BLaER1 (cell line): ENCODE measurements around the gene HPCAL1.

Experiments used
- H3K27ac ChIP-seq: shearing (Covaris generic); formaldehyde crosslinking; 2 replicates; pipeline ENCODE4 v1.8.1; 2022
- H3K27me3 ChIP-seq: shearing (Covaris generic); formaldehyde crosslinking; 2 replicates; pipeline ENCODE4 v1.8.1; 2022
- H3K36me3 ChIP-seq: shearing (Covaris generic); formaldehyde crosslinking; 2 replicates; pipeline ENCODE4 v1.8.1; 2022
- H3K4me1 ChIP-seq: shearing (Covaris generic); formaldehyde crosslinking; 2 replicates; pipeline ENCODE4 v1.8.1; 2022
- H3K4me2 ChIP-seq: shearing (Covaris generic); formaldehyde crosslinking; 2 replicates; pipeline ENCODE4 v1.8.1; 2022
- H3K4me3 ChIP-seq: shearing (Covaris generic); formaldehyde crosslinking; 2 replicates; pipeline ENCODE4 v1.8.1; 2022
- H3K9ac ChIP-seq: shearing (Covaris generic); formaldehyde crosslinking; 2 replicates; pipeline ENCODE4 v1.8.1; 2022
- H3K9me3 ChIP-seq: shearing (Covaris generic); formaldehyde crosslinking; 2 replicates; pipeline ENCODE4 v1.8.1; 2022
- H4K20me1 ChIP-seq: shearing (Covaris generic); formaldehyde crosslinking; 2 replicates; pipeline ENCODE4 v1.8.1; 2022
- Cebpa-rat ChIP-seq: shearing (Covaris generic); IDR thresholded peaks from 2 replicates; pipeline ENCODE4 v1.8.1; 2022

HPCAL1 gene

DNA sequence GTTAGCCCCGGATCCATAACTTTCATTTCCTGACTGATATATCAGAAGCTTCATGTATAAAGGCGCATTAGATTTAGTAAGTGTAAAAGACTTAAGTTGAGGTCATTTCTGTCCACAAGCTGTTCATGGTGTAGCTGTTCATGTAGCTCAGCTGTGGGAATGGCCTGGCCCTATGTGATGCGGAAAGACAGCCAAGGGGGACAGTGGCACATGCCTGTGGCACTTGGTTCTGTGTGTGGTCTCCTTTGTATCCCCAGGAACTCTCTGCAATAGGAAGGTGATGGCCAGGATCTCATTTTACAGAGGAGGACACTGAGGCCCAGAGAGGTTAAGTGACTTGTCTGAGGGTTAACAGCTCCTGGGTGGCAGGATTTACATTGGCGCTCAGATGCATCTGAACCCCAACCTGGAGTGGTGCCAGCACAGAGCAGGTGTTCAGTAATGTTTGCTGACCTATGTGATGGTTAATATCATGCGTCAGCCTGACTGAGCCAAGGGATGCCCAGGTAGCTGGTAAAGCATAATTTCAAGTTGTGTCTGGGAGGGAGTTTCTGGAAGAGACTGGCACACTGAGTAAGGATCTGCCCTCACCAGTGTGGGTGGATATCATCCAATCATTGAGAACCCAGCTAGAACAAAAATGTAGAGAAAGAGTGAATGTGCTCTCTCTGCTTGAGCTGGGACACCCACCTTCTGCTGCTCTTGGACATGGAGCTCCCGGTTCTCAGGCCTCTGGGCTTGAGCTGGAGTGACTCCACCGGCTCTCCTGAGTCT, 25.4 kb downstream of the HPCAL1 start:
- no peak overlapping the region for H3K27ac ChIP-seq
- peaks cover 73% of the 10 kb centered on the region for H4K20me1 ChIP-seq
- no peak overlapping the region for H3K4me3 ChIP-seq
- no peak for TF ChIP-seq Cebpa-rat
- peak overlapping the region; percentile 96 for H3K4me2 ChIP-seq
- H3K9me3 ChIP-seq: no peaks in the 10 kb centered on the region
- no peaks in the 10 kb centered on the region for H3K36me3 ChIP-seq
- H3K4me1 ChIP-seq: peaks cover 89% of the 10 kb centered on the region
- no peak overlapping the region for H3K9ac ChIP-seq
- H3K27me3 ChIP-seq: no peaks in the 10 kb centered on the region

DNA sequence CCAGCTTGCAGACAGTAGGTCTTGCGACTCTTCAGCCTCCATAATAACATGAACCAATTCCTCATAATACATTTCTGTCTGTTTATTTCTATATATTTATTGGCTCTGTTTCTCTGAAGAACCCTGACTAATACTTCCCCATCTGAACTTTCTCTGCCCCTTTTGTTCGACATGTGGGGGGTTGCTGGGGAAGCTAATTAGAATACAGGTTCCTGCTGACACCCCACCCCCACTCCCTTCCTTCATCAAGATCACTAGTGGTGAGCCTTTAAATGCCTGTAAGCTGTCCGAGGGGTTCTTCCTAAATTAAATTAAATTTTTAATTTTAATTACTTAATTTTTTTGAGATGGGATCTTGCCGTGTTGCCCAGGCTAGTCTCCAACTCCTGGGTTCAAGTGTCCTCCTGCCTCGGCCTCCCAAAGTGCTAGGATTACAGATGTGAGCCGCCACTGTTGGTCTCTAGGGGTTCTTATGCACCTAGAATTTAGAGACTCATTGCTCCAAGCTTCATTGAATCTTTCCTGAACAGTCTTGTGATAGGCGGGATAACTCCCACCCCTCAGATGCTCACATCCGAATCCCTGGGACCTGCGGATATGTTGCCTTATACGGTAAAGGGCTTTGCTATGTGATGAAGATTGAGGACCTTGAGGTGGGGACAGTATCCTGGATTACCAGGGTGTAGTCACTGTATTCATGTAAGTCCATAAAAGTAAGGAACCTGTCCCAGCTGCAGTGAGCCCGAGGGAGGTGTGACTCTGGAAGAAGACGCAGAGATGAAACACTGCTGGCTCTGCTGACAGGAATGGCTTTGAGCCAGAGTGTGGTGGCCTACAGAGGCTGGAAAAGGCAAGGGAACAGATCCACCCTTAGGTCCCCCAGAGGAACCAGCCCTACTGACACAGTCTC, 26.2 kb downstream of the HPCAL1 start:
- H3K9me3 ChIP-seq: no peaks in the 10 kb centered on the region
- peak overlapping the region; percentile 96 for H3K4me2 ChIP-seq
- no peak for TF ChIP-seq Cebpa-rat
- H3K4me3 ChIP-seq: peak overlapping the region; percentile 60; the same call in 1 of the 2 replicates
- H3K4me1 ChIP-seq: peaks cover 97% of the 10 kb centered on the region
- no peaks in the 10 kb centered on the region for H3K36me3 ChIP-seq
- peak overlapping the region; percentile 86 for H3K27ac ChIP-seq
- H3K27me3 ChIP-seq: no peaks in the 10 kb centered on the region
- H3K9ac ChIP-seq: peak overlapping the region; percentile 60; the same call in 1 of the 2 replicates
- H4K20me1 ChIP-seq: peaks cover 68% of the 10 kb centered on the region

DNA sequence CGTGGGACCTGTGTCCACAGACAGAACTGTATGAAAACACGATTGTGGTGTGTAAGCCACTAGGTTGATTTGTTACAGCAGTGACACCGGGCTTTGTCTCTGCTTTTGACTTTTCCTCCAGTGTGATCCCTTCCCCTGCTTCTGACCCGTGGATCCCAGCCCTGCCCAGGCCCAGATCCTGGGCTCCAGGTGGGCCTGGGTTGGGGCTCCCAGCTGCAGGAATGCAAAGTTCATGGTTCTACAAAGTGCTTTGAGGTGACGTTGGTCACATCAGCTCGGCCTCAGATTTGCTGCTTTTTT, 26.8 kb downstream of the HPCAL1 start:
- no peaks in the 10 kb centered on the region for H3K36me3 ChIP-seq
- H4K20me1 ChIP-seq: peaks cover 63% of the 10 kb centered on the region
- TF ChIP-seq Cebpa-rat: no peak
- H3K4me1 ChIP-seq: peaks cover 94% of the 10 kb centered on the region
- H3K9me3 ChIP-seq: peaks cover 1% of the 10 kb centered on the region
- H3K27me3 ChIP-seq: no peaks in the 10 kb centered on the region
- peak overlapping the region; percentile 96 for H3K4me2 ChIP-seq
- peak overlapping the region; percentile 86 for H3K27ac ChIP-seq
- peak overlapping the region; percentile 60 for H3K4me3 ChIP-seq
- peak overlapping the region; percentile 60; the same call in 1 of the 2 replicates for H3K9ac ChIP-seq

DNA sequence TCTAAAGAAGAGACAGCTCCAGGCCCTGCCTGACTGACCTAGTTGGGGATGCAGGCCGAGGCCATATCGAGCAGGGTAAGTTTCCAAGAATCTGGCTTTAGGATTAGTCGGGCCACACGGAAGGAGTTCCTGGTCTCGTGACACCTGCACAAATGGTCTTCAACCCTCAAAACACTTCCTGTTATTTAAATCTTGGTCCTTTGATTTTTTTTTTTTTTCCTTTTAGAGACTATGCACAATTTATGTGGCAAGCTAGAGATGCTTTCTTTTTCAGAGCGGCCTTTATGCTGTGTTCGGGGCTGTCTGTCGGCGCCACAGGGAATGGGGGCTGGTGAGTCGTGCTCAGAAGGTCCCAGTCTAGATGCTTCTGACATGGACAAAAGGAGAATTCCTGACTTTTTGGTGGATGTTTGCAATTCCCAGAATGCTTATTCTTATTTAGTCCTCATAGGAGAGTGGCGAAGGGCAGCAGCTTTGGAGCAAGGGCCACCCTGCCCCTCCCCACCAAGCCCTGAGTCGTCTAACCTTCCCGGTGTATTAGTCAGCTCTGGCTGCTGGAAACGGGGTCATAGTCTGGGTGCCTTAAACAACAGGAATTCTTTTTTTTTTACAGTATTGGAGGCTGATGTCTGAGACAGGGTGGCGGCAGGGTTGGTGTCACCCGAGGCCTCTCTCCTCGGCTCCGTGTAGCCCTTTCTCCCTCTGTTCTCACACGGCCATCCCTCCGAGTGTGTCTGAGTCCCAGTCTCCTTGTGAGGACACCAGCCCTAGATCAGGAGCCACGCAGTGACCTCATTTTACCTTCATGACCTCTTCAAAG, 27.4 kb downstream of the HPCAL1 start:
- H3K36me3 ChIP-seq: peaks cover 5% of the 10 kb centered on the region
- H3K4me3 ChIP-seq: peak overlapping the region; percentile 60
- peaks cover 89% of the 10 kb centered on the region for H3K4me1 ChIP-seq
- peaks cover 60% of the 10 kb centered on the region for H4K20me1 ChIP-seq
- peak overlapping the region; percentile 86 for H3K27ac ChIP-seq
- no peaks in the 10 kb centered on the region for H3K27me3 ChIP-seq
- peaks cover 7% of the 10 kb centered on the region for H3K9me3 ChIP-seq
- peak overlapping the region; percentile 60 for H3K9ac ChIP-seq
- no peak for TF ChIP-seq Cebpa-rat
- peak overlapping the region; percentile 96 for H3K4me2 ChIP-seq

DNA sequence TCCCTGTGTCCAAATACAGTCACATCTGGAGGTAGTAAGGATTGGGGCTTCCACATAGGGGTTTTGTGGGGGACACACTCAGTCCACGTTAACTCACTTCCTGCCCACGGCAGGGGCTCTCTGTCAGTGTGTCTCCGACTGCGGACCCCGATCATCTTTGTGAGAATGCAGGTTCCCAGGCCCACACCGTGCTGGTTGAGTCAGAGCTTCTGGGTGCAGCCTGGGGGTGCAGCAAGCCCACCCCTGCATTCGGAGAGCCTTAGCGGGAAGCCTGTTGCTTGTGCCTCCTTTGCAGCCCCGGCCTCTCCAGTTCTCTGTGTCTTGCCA, 28.0 kb downstream of the HPCAL1 start:
- peaks cover 55% of the 10 kb centered on the region for H4K20me1 ChIP-seq
- peak overlapping the region; percentile 86 for H3K27ac ChIP-seq
- peak overlapping the region; percentile 96 for H3K4me2 ChIP-seq
- peak overlapping the region; percentile 60 for H3K9ac ChIP-seq
- TF ChIP-seq Cebpa-rat: no peak
- H3K4me1 ChIP-seq: peaks cover 83% of the 10 kb centered on the region
- no peaks in the 10 kb centered on the region for H3K27me3 ChIP-seq
- peaks cover 11% of the 10 kb centered on the region for H3K36me3 ChIP-seq
- peak overlapping the region; percentile 60 for H3K4me3 ChIP-seq
- H3K9me3 ChIP-seq: peaks cover 12% of the 10 kb centered on the region

DNA sequence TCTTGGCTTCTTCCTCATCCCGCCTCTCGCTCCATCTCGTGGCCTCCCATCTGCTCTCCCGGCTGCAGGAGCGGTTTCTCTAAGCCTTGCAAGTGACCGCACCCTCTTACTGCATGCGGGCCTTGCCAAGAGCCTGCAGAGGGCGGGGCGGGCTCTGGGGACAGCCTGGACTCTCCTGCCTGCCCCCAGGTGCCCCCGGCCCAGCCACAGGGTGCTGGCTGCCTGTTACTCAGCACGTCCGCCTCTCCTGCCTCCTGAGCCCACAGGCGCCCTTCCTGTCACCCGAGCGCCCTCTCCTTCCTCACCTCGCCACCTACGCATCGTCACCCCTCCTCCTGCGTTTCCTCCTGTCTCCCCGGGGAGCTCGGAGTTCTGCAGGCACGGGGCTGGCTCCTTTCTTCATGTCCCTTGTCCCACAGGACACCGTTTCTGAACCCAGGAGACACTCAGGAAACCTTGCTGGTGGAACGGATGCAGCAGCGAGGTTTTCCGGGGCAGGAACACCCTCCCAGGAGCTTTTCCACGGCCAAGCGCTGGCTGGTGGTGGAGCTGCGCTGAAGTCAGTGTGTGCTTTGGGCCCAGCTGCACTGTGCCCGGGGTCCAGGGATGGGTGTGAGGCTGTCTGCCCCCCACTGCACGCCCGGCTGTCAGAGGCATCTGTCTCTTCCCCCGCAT, 28.5 kb downstream of the HPCAL1 start:
- no peaks in the 10 kb centered on the region for H3K27me3 ChIP-seq
- H3K9ac ChIP-seq: peak overlapping the region; percentile 60
- peaks cover 53% of the 10 kb centered on the region for H4K20me1 ChIP-seq
- H3K9me3 ChIP-seq: peaks cover 12% of the 10 kb centered on the region
- peaks cover 80% of the 10 kb centered on the region for H3K4me1 ChIP-seq
- H3K4me3 ChIP-seq: peak overlapping the region; percentile 60
- TF ChIP-seq Cebpa-rat: no peak
- H3K36me3 ChIP-seq: peaks cover 11% of the 10 kb centered on the region
- H3K27ac ChIP-seq: peak overlapping the region; percentile 86
- H3K4me2 ChIP-seq: peak overlapping the region; percentile 96

DNA sequence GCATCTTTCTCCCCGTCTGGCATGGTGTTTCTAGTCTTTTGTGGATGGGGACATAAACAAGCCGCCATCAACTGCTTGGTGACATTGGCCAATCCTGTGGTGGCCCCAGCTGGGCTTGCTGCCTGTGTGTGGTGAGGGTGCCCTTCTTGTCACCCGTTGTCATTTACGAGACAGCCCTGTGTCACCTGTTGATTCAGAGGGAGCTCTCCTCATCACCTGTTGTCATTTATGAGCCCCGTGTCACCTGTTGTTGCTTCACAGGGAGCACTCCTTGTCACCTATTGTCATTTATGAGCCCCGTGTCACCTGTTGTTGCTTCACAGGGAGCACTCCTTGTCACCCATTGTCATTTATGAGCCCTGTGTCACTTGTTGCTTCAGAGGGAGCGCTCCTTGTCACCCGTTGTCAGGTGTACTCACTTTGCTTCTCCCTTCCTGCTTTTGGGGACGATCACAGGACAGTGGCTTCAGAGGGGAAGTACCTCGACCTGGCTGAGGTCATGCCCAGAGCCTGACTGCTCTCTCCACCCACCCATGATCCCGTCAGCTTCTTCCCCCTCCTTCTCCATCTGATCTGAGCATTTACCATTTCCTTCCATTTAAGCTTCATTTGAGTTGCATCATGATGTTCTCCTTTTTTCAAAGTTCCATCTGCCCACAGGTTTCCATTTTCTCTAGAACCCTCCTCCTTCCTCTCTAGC, 29.1 kb downstream of the HPCAL1 start:
- Histone ChIP-seq H3K9me3 (peaks cover 12% of the 10 kb centered on the region), H4K20me1 (peaks cover 53% of the 10 kb centered on the region), H3K4me3 (peak overlapping the region; percentile 60), H3K27ac (peak overlapping the region; percentile 86), H3K4me2 (peak overlapping the region; percentile 96), H3K4me1 (peaks cover 80% of the 10 kb centered on the region), H3K36me3 (peaks cover 11% of the 10 kb centered on the region), H3K27me3 (no peaks in the 10 kb centered on the region), H3K9ac (peak overlapping the region; percentile 60)
- TF ChIP-seq Cebpa-rat: peak; percentile 70

DNA sequence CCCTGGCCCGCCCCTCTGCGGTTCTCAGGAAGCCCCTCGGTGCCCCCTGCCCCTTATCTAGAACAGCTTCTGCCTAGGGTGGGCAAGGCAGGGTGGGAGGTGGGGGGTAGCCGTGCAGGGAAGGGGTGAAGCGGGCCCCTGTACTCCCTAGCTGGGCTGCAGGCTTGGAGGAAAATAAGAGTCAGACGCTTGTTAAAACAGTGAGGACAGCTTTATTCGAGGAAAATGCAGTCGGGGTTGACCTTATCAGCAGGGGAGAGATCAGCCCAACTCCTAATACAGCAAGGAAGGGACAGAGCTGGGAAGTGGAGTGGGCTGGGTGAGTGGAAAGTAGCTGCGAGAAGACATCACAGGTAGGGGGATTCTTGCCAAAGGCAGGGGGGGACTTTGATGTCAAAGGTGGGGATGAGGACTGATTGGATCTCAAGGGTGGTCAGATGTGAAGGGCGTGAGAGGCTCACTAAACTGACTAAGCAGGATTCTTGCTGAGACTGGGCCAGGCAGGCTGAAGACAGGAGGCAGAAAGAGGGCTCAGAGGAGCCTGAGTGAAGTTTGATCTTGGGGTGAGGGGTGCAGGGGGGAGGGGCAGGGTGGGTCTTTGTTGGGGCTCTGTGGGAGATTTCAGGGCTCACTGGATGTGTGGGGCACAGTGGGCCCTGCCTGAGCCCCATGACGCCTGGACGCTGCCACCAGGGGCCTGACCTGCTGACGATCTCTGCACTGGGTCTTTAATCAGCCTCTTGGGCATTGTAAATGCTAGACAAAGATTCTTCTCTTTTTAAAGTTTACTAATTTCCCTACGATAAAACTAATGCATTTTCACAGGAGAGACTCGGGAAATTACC, 29.9 kb downstream of the HPCAL1 start:
- peaks cover 53% of the 10 kb centered on the region for H4K20me1 ChIP-seq
- H3K27me3 ChIP-seq: no peaks in the 10 kb centered on the region
- H3K9ac ChIP-seq: peak overlapping the region; percentile 60
- peak overlapping the region; percentile 86 for H3K27ac ChIP-seq
- peaks cover 80% of the 10 kb centered on the region for H3K4me1 ChIP-seq
- peak overlapping the region; percentile 96 for H3K4me2 ChIP-seq
- peaks cover 11% of the 10 kb centered on the region for H3K36me3 ChIP-seq
- H3K4me3 ChIP-seq: no peak overlapping the region
- no peak for TF ChIP-seq Cebpa-rat
- peaks cover 12% of the 10 kb centered on the region for H3K9me3 ChIP-seq
